OCI-LY1 (cell line): ENCODE data around the gene PPM1B.
"Not testable (repeated sequence)": the region's sequence is repeated elsewhere in the genome, so short reads cannot be mapped to it uniquely, and the experiment has no call there.

Source experiments
- H2AFZ ChIP-seq: fragments of 200-600 bp; sonication (generic), shearing (Covaris generic); 2 replicates; pipeline ENCODE4 v1.6.0; 2014; ENCODE audit warnings: antibody characterized with exemption, mild to moderate bottlenecking, low read length
- H3F3A ChIP-seq: fragments of 200-600 bp; sonication (generic), shearing (Covaris generic); 2 replicates; pipeline ENCODE4 v1.6.0; 2014; ENCODE audit warnings: mild to moderate bottlenecking, antibody characterized with exemption, low read length, moderate library complexity; ENCODE audit not compliant: insufficient read depth
- H3K27ac ChIP-seq: fragments of 200-600 bp; sonication (generic); 2 replicates; pipeline ENCODE4 v1.5.1; 2014; ENCODE audit warnings: low read length, mixed run types, mild to moderate bottlenecking, low read depth; ENCODE audit not compliant: poor library complexity, severe bottlenecking
- H3K27me3 ChIP-seq: fragments of 200-600 bp; sonication (generic); 2 replicates; pipeline ENCODE4 v1.6.0; 2014; ENCODE audit warnings: antibody characterized with exemption, mild to moderate bottlenecking, low read length, moderate library complexity; ENCODE audit not compliant: insufficient read depth
- H3K36me3 ChIP-seq: fragments of 200-600 bp; sonication (generic); 2 replicates; pipeline ENCODE4 v1.6.1; 2014; ENCODE audit warnings: mild to moderate bottlenecking, antibody characterized with exemption, low read length, moderate library complexity, mixed read lengths; ENCODE audit not compliant: insufficient read depth
- H3K4me1 ChIP-seq: fragments of 200-600 bp; sonication (generic); 2 replicates; pipeline ENCODE4 v1.5.1; 2014; ENCODE audit warnings: mild to moderate bottlenecking, low read length, moderate library complexity; ENCODE audit not compliant: insufficient read depth, severe bottlenecking
- H3K4me2 ChIP-seq: fragments of 200-600 bp; sonication (generic), shearing (Covaris generic); 2 replicates; pipeline ENCODE4 v1.6.1; 2014; ENCODE audit warnings: low read length
- H3K4me3 ChIP-seq: fragments of 200-600 bp; sonication (generic); 2 replicates; pipeline ENCODE4 v1.5.1; 2014; ENCODE audit warnings: low read length, low read depth, mild to moderate bottlenecking, mixed read lengths; ENCODE audit not compliant: poor library complexity, severe bottlenecking
- H3K79me2 ChIP-seq: fragments of 200-600 bp; shearing (Covaris generic); 2 replicates; pipeline ENCODE4 v1.6.1; 2016; ENCODE audit warnings: mixed run types, low read length, mixed read lengths; ENCODE audit not compliant: insufficient read depth
- H3K9ac ChIP-seq: fragments of 200-600 bp; sonication (generic), shearing (Covaris generic); 2 replicates; pipeline ENCODE4 v1.6.1; 2014; ENCODE audit warnings: mild to moderate bottlenecking, low read length, mixed read lengths
- H3K9me2 ChIP-seq: fragments of 200-600 bp; sonication (generic), shearing (Covaris generic); 2 replicates; pipeline ENCODE4 v1.6.1; 2014; ENCODE audit warnings: low read depth, mild to moderate bottlenecking, low read length, mixed read lengths
- H3K9me3 ChIP-seq: fragments of 200-600 bp; shearing (Covaris generic); 2 replicates; pipeline ENCODE4 v1.6.1; 2014; ENCODE audit warnings: low read length, mixed read lengths
- H4K20me1 ChIP-seq: fragments of 200-600 bp; sonication (generic), shearing (Covaris generic); 2 replicates; pipeline ENCODE4 v1.6.0; 2016; ENCODE audit warnings: mild to moderate bottlenecking, low read length; ENCODE audit not compliant: insufficient read depth
- CTCF ChIP-seq: fragments of 200-600 bp; sonication (generic), shearing (Covaris generic); IDR thresholded peaks from 2 replicates; pipeline ENCODE4 v1.5.1; 2017; ENCODE audit warnings: mild to moderate bottlenecking, antibody characterized with exemption, low read length, moderate library complexity, mixed read lengths
- EZH2 ChIP-seq: fragments of 200-600 bp; sonication (generic), shearing (Covaris generic); IDR thresholded peaks from 2 replicates; pipeline ENCODE4 v1.8.0; 2017; ENCODE audit warnings: borderline replicate concordance, mixed run types, mild to moderate bottlenecking, antibody characterized with exemption, low read length, moderate library complexity, mixed read lengths

PPM1B gene

GRCh38 chr2:44246840-44247369, 78.2 kb downstream of the PPM1B start:
- TF ChIP-seq EZH2, result no peak
- TF ChIP-seq CTCF, result no peak
- H3F3A ChIP-seq, result no peaks in the 10 kb centered on the region
- H3K9ac ChIP-seq, result no peak overlapping the region
- no peaks in the 10 kb centered on the region for H3K9me2 ChIP-seq
- H3K9me3 ChIP-seq, result no peaks in the 10 kb centered on the region
- no peak overlapping the region for H3K4me2 ChIP-seq
- no peaks in the 10 kb centered on the region for H4K20me1 ChIP-seq
- H3K27me3 ChIP-seq, result no peaks in the 10 kb centered on the region
- H3K4me1 ChIP-seq, result peaks cover 7% of the 10 kb centered on the region
- no peaks in the 10 kb centered on the region for H3K36me3 ChIP-seq
- H3K27ac ChIP-seq, result no peak overlapping the region
- H2AFZ ChIP-seq, result no peak overlapping the region
- H3K4me3 ChIP-seq, result no peak overlapping the region
- no peaks in the 10 kb centered on the region for H3K79me2 ChIP-seq

- no peak overlapping the region for H3K27ac ChIP-seq
- H3K79me2 ChIP-seq, result no peaks in the 10 kb centered on the region
- H3K9me3 ChIP-seq, result 0 out of 2 replicates have a peak, but pooled peaks cover 4% of the 10 kb centered on the region
- no peaks in the 10 kb centered on the region for H3K36me3 ChIP-seq
- TF ChIP-seq CTCF (peak; percentile 49), EZH2 (no peak)
- no peaks in the 10 kb centered on the region for H4K20me1 ChIP-seq
- no peak overlapping the region; the same call in 1 of the 2 replicates for H3K4me2 ChIP-seq
- H2AFZ ChIP-seq, result no peak overlapping the region
- H3K4me3 ChIP-seq, result no peak overlapping the region
- H3K27me3 ChIP-seq, result no peaks in the 10 kb centered on the region
- no peak overlapping the region for H3K9ac ChIP-seq
- no peaks in the 10 kb centered on the region for H3K9me2 ChIP-seq
- H3F3A ChIP-seq, result no peaks in the 10 kb centered on the region
- peaks cover 7% of the 10 kb centered on the region for H3K4me1 ChIP-seq
These were observed 79.2 kb downstream of the PPM1B start for GRCh38 chr2:44247924-44248323.

DNA sequence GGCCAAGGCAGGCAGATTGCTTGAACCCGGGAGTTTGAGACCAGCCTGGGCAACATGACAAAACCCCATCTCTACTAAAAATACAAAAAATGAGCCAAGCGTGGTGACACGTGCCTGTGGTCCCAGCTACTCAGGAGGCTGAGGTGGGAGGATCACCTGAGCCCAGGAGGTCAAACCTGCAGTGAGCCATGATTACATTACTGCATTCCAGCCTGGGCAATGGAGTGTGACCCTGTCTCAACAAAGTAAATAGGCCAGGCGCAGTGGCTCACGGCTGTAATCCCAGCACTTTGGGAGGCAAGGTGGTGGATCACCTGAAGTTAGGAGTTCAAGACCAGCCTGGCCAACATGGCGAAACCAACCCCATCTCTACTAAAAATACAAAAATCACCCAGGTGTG, 80.6 kb downstream of the PPM1B start:
- not testable (repeated sequence) for H3K9ac ChIP-seq

GRCh38 chr2:44250376-44250775, 81.7 kb downstream of the PPM1B start:
- no peak overlapping the region for H2AFZ ChIP-seq
- no peaks in the 10 kb centered on the region for H4K20me1 ChIP-seq
- H3K9me3 ChIP-seq, result 0 out of 2 replicates have a peak, but pooled peaks cover 6% of the 10 kb centered on the region
- no peak overlapping the region for H3K4me3 ChIP-seq
- no peaks in the 10 kb centered on the region for H3K79me2 ChIP-seq
- no peaks in the 10 kb centered on the region for H3K27me3 ChIP-seq
- H3K27ac ChIP-seq, result no peak overlapping the region
- no peak overlapping the region for H3K4me2 ChIP-seq
- no peaks in the 10 kb centered on the region for H3K9me2 ChIP-seq
- no peaks in the 10 kb centered on the region for H3F3A ChIP-seq
- H3K9ac ChIP-seq, result no peak overlapping the region
- TF ChIP-seq CTCF, result no peak
- no peak for TF ChIP-seq EZH2
- H3K36me3 ChIP-seq, result no peaks in the 10 kb centered on the region
- H3K4me1 ChIP-seq, result peaks cover 3% of the 10 kb centered on the region

More for the DNA sequence above, 80.6 kb downstream of the PPM1B start:
- H3K4me2 ChIP-seq, H4K20me1 ChIP-seq, H3K79me2 ChIP-seq, H3K27me3 ChIP-seq, H3K36me3 ChIP-seq, H3K27ac ChIP-seq, H2AFZ ChIP-seq, H3K4me3 ChIP-seq, H3F3A ChIP-seq, H3K9me2 ChIP-seq, H3K4me1 ChIP-seq, H3K9me3 ChIP-seq: not testable (repeated sequence)
